GM13977 (cell line): ENCODE results near the gene BMP6.

Experiments
- DNase-seq: peaks from one replicate; pipeline ENCODE4 v3.0.0; 2012; ENCODE audit warnings: low spot score
- CTCF ChIP-seq: IDR thresholded peaks from 2 replicates; pipeline ENCODE4 v1.5.1; 2012; ENCODE audit warnings: mild to moderate bottlenecking, control low read depth; ENCODE audit not compliant: insufficient read depth; ENCODE audit errors: extremely low read depth, missing control alignments
- in situ Hi-C: fragments of 300-500 bp; cut with MboI; formaldehyde crosslinking; loops from one replicate; pipeline ENCODE4 v1.12.0; 2022; ENCODE audit warnings: low sequenced_read_pairs, low pct_unique_long_range_greater_than_20kb, mixed read lengths, inconsistent platforms; ENCODE audit not compliant: unreplicated experiment

The BMP6 gene

GRCh38 chr6:7749478-7749877 lies 23.6 kb downstream of the BMP6 start:
- no peak for DNase-seq
- no peak for TF ChIP-seq CTCF
- in situ Hi-C loops = no loop called here

GRCh38 chr6:7750197-7750596 lies 24.3 kb downstream of the BMP6 start:
- DNase-seq = no peak
- TF ChIP-seq CTCF = no peak
- in situ Hi-C loops = no loop called here

- no peak for TF ChIP-seq CTCF
- no peak for DNase-seq
- in situ Hi-C loops = no loop called here
Observed at GRCh38 chr6:7758456-7758855, 32.6 kb downstream of the BMP6 start.

- TF ChIP-seq CTCF = no peak
- no peak for DNase-seq
- in situ Hi-C loops = no loop called here
Observed at GRCh38 chr6:7759320-7759719, 33.4 kb downstream of the BMP6 start.

- in situ Hi-C loops = no loop called here
Observed at GRCh38 chr6:7761051-7761450, 35.2 kb downstream of the BMP6 start.

GRCh38 chr6:7762760-7763159 lies 36.9 kb downstream of the BMP6 start:
- in situ Hi-C loops = no loop called here
- no peak for DNase-seq
- TF ChIP-seq CTCF = no peak

More at GRCh38 chr6:7761051-7761450, 35.2 kb downstream of the BMP6 start:
- TF ChIP-seq CTCF = no peak
- no peak for DNase-seq

- no peak for DNase-seq
- in situ Hi-C loops = no loop called here
- no peak for TF ChIP-seq CTCF
Observed at GRCh38 chr6:7763881-7764280, 38.0 kb downstream of the BMP6 start.
